Liver (tissue), 3 donors: ENCODE data around the gene LIPG.

Source experiments
- ATF3 ChIP-seq: IDR thresholded peaks from 2 replicates; pipeline ENCODE4 v1.6.1; 2016; ENCODE audit warnings: antibody characterized with exemption
- FOXA1 ChIP-seq: IDR thresholded peaks from 2 replicates; pipeline ENCODE4 v1.6.1; 2016; ENCODE audit warnings: antibody characterized with exemption
- GABPA ChIP-seq, 2 donors: IDR thresholded peaks in 1 of 2; conservative IDR thresholded peaks in 1 of 2; 2 replicates each; pipeline ENCODE4 v1.6.1; 2016; ENCODE audit warnings: antibody characterized with exemption in 2 of 2, mild to moderate bottlenecking in 1 of 2, moderate library complexity in 1 of 2
- JUND ChIP-seq, 2 donors: IDR thresholded peaks; 2 replicates each; pipeline ENCODE4 v1.6.1; 2016; ENCODE audit warnings: antibody characterized with exemption in 2 of 2
- NR2F2 ChIP-seq: IDR thresholded peaks from 2 replicates; pipeline ENCODE4 v1.6.1; 2016; ENCODE audit warnings: antibody characterized with exemption
- RAD21 ChIP-seq, 2 donors: IDR thresholded peaks; 2 replicates each; pipeline ENCODE4 v1.6.1; 2016; ENCODE audit warnings: antibody characterized with exemption in 2 of 2, mild to moderate bottlenecking in 2 of 2
- REST ChIP-seq: IDR thresholded peaks from 2 replicates; pipeline ENCODE4 v1.6.1; 2016; ENCODE audit warnings: antibody characterized with exemption, mild to moderate bottlenecking
- SP1 ChIP-seq: IDR thresholded peaks from 2 replicates; pipeline ENCODE4 v1.6.1; 2018; ENCODE audit warnings: antibody characterized with exemption, mild to moderate bottlenecking
- TAF1 ChIP-seq: conservative IDR thresholded peaks from 2 replicates; pipeline ENCODE4 v1.6.1; 2016; ENCODE audit warnings: antibody characterized with exemption, mild to moderate bottlenecking
- YY1 ChIP-seq: IDR thresholded peaks from 2 replicates; pipeline ENCODE4 v1.6.1; 2016; ENCODE audit warnings: antibody characterized with exemption, mild to moderate bottlenecking
- TF ChIP-seq, protein P1 (sequence below): fragments of 150-350 bp; IDR thresholded peaks from 2 replicates; pipeline ENCODE4 v1.5.1; 2017; ENCODE audit warnings: improper control_type of control experiment, low read depth, low read length; ENCODE audit not compliant: missing input control
- TF ChIP-seq, protein P2 (sequence below): IDR thresholded peaks from 2 replicates; pipeline ENCODE4 v1.6.1; 2016; ENCODE audit warnings: antibody characterized with exemption
- donor health status: healthy.
- donor health status: healthy.

DNA sequence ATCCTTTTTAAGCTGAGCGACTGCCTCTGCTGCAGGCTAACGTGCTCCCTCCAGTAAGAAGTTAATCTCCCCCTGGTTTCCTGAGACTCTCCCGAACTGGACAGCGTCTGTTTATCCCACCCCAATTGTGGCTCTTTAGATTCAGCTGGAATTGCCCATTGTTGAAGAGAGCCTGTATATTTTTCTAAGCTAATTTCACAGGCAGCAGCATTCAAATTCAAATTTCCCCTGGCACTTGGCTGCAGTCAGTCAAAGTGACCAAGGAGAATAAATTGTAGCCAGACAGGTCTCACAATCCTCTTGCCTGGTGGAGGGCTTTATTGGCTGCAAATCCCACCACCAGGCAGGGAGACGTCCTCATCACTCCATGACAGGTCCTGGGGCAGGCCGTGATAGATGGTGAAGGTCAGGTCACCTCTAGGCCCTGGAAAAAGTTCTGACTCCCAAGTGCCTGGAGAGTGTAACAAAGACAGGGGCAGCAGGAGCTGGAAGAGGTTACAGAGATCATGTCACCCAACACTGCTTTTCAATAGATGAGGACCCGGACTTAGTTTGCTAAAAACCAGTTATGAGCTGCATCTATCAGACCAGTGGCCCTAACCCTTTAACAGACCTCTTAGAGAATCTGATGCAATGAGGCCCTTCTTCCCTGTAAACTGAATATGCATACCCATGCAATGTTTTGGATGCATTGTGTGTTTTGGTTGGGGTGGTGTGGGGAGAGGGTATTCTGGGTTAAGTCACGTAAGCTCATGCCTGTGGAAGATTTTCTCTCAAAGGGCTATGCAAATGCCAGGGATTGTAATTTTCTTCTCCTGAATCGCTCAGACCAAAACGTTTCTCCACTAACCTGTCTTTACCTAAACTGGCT is 42.5 kb upstream of the LIPG start:
- TF ChIP-seq, protein P1, sequence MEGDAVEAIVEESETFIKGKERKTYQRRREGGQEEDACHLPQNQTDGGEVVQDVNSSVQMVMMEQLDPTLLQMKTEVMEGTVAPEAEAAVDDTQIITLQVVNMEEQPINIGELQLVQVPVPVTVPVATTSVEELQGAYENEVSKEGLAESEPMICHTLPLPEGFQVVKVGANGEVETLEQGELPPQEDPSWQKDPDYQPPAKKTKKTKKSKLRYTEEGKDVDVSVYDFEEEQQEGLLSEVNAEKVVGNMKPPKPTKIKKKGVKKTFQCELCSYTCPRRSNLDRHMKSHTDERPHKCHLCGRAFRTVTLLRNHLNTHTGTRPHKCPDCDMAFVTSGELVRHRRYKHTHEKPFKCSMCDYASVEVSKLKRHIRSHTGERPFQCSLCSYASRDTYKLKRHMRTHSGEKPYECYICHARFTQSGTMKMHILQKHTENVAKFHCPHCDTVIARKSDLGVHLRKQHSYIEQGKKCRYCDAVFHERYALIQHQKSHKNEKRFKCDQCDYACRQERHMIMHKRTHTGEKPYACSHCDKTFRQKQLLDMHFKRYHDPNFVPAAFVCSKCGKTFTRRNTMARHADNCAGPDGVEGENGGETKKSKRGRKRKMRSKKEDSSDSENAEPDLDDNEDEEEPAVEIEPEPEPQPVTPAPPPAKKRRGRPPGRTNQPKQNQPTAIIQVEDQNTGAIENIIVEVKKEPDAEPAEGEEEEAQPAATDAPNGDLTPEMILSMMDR = no peak
- no peak for TF ChIP-seq GABPA (IDR thresholded peaks at IDR 0.05 in 1 of 2, conservative IDR thresholded peaks at IDR 0.05 in 1 of 2)
- TF ChIP-seq FOXA1 = no peak
- no peak for TF ChIP-seq SP1
- TF ChIP-seq YY1 = no peak
- no peak for TF ChIP-seq ATF3
- no peak for TF ChIP-seq TAF1
- TF ChIP-seq, protein P2, sequence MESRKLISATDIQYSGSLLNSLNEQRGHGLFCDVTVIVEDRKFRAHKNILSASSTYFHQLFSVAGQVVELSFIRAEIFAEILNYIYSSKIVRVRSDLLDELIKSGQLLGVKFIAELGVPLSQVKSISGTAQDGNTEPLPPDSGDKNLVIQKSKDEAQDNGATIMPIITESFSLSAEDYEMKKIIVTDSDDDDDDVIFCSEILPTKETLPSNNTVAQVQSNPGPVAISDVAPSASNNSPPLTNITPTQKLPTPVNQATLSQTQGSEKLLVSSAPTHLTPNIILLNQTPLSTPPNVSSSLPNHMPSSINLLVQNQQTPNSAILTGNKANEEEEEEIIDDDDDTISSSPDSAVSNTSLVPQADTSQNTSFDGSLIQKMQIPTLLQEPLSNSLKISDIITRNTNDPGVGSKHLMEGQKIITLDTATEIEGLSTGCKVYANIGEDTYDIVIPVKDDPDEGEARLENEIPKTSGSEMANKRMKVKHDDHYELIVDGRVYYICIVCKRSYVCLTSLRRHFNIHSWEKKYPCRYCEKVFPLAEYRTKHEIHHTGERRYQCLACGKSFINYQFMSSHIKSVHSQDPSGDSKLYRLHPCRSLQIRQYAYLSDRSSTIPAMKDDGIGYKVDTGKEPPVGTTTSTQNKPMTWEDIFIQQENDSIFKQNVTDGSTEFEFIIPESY = no peak
- TF ChIP-seq NR2F2 = no peak
- no peak for TF ChIP-seq RAD21 (IDR thresholded peaks at IDR 0.05)
- TF ChIP-seq REST = no peak
- TF ChIP-seq JUND (IDR thresholded peaks at IDR 0.05) = no peak
